ENCODE measurements around the gene MIXL1. TPM values are rescaled to one million over a fixed set of nuclear protein-coding genes. Genes with fewer than 3 reads are reported as not detected.
"Not testable (repeated sequence)": the region's sequence is repeated elsewhere in the genome, so short reads cannot be mapped to it uniquely, and the experiment has no call there.

MIXL1 gene
- total RNA-seq, 4 donors from 2014 or later: not detected

DNA sequence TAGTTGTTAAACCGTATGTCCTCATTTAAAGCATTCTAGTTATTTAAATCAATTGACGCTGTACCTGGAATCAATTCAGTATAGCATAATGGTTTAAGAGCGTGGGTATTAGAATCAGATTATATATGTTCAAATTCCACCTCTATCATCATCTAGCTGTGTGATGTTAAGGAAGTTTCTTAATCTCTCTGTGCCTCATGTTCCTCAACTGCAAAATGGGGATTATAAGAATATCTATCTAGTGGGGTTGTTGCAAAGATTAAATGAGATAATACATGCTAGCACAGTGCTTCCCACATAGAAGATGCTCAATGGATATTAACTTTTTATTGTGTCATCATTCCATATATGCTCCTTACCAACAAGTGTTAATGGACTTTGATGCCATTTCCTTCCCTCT is 16.0 kb downstream of the MIXL1 start:
- TF ChIP-seq, protein P1, sequence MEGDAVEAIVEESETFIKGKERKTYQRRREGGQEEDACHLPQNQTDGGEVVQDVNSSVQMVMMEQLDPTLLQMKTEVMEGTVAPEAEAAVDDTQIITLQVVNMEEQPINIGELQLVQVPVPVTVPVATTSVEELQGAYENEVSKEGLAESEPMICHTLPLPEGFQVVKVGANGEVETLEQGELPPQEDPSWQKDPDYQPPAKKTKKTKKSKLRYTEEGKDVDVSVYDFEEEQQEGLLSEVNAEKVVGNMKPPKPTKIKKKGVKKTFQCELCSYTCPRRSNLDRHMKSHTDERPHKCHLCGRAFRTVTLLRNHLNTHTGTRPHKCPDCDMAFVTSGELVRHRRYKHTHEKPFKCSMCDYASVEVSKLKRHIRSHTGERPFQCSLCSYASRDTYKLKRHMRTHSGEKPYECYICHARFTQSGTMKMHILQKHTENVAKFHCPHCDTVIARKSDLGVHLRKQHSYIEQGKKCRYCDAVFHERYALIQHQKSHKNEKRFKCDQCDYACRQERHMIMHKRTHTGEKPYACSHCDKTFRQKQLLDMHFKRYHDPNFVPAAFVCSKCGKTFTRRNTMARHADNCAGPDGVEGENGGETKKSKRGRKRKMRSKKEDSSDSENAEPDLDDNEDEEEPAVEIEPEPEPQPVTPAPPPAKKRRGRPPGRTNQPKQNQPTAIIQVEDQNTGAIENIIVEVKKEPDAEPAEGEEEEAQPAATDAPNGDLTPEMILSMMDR (IDR thresholded peaks at IDR 0.05): no peak
- no peak for TF ChIP-seq POLR2A (IDR thresholded peaks at IDR 0.05; ENCODE audit: low read depth)
- no peak for TF ChIP-seq POLR2AphosphoS5 (IDR thresholded peaks at IDR 0.05)
- peaks cover 0 to 21% (median 10%) of the 10 kb centered on the region in 4 donors for H3K36me3 ChIP-seq
- H3K9me3 ChIP-seq: no peaks in the 10 kb centered on the region
- intact Hi-C loops (cut with DNase I): no loop called here
- H3K27me3 ChIP-seq: no peaks in the 10 kb centered on the region
- DNase-seq (ENCODE audit: extremely low spot score): no peak
- no peak overlapping the region for H3K27ac ChIP-seq (replicated peaks in 1 of 4)
- 96% methylated on average over 3 of the region's 3 CpGs for WGBS
- no peaks in the 10 kb centered on the region for H3K4me1 ChIP-seq
- no peak overlapping the region for H3K4me3 ChIP-seq

DNA sequence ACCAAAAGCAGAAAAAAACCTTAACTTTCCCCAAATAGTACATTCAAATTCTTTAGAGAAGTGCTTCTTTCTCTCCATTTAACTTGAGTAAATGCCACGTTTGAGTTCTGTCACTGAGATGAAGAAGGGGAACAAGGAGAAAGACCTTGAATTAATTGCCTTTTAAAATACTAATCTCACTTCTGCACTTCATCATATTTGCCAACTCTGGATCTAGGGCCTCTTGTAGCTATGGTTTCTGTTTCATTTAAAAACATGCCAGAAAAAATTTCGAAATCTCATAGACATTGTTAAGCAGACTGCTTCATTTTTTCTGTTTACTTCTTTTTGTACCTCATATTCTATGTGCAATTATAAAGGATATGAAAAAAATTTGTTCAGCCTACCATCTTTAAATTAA is 24.6 kb downstream of the MIXL1 start:
- peaks cover 0 to 20% (median 6%) of the 10 kb centered on the region in 4 donors for H3K36me3 ChIP-seq
- TF ChIP-seq EP300 (IDR thresholded peaks at IDR 0.05) (no peak), POLR2AphosphoS5 (IDR thresholded peaks at IDR 0.05) (no peak), POLR2A (IDR thresholded peaks at IDR 0.05; ENCODE audit: low read depth) (no peak)
- TF ChIP-seq, protein P1 (IDR thresholded peaks at IDR 0.05): no peak
- WGBS: 23% methylated on average over 2 of the region's 2 CpGs
- H3K27me3 ChIP-seq: no peaks in the 10 kb centered on the region
- H3K9me3 ChIP-seq: no peaks in the 10 kb centered on the region
- intact Hi-C loops (cut with DNase I): no loop called here
- H3K4me3 ChIP-seq: no peak overlapping the region
- DNase-seq (ENCODE audit: extremely low spot score): no peak
- peak overlapping the region in 3 of 4 donors; percentile 6 to 41 (median 36) for H3K27ac ChIP-seq (replicated peaks in 1 of 4)
- H3K4me1 ChIP-seq: peaks cover 0 to 11% (median 9%) of the 10 kb centered on the region in 4 donors

DNA sequence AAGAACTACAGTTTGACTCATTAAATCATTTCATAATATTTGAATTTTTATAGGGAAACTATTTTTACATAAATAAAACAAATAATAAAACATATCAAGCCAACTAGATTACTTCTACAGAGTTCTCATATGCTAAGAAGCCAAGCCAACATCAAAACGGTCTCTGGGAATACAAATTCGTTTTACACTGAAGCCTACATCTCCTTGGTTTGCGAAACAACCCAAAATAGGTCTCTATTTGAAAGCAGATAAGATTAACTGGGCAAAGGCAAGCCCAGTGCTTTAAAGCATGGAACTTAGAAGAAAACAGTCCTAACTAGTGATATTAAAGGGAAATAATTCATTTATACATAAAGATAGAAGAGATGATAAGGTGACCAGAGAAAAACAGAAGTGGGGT is 25.3 kb downstream of the MIXL1 start:
- no peak overlapping the region for H3K4me3 ChIP-seq
- H3K4me1 ChIP-seq: peaks cover 0 to 11% (median 9%) of the 10 kb centered on the region in 4 donors
- TF ChIP-seq POLR2AphosphoS5 (IDR thresholded peaks at IDR 0.05) (no peak), POLR2A (IDR thresholded peaks at IDR 0.05; ENCODE audit: low read depth) (no peak), EP300 (IDR thresholded peaks at IDR 0.05) (no peak)
- TF ChIP-seq, protein P1 (IDR thresholded peaks at IDR 0.05): no peak
- WGBS: 65% methylated on average over 3 of the region's 3 CpGs
- intact Hi-C loops (cut with DNase I): no loop called here
- H3K27ac ChIP-seq (replicated peaks in 1 of 4): no peak overlapping the region
- no peaks in the 10 kb centered on the region for H3K9me3 ChIP-seq
- DNase-seq (ENCODE audit: extremely low spot score): no peak
- H3K27me3 ChIP-seq: no peaks in the 10 kb centered on the region
- peaks cover 0 to 20% (median 6%) of the 10 kb centered on the region in 4 donors for H3K36me3 ChIP-seq

DNA sequence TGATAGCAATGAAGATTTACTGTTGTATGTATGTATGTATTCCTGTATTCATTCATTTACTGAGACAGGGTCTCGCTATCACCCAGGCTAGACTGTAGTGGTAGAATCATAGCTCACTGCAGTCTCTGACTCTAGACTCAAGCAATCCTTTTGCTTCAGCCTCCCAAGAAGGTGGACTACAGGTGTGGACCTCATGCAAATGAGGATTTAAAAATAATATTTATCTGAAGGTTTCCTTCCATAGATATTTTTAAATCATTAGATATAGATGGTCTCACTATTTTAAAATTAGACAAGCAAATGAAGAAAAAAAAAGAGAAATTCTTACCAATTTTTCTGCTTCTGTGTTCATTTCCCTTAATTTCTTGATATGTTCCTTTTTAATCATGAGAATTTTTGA is 27.0 kb downstream of the MIXL1 start:
- Histone ChIP-seq H3K36me3 (peaks cover 0 to 15% (median 6%) of the 10 kb centered on the region in 4 donors), H3K9me3 (no peaks in the 10 kb centered on the region), H3K4me3 (no peak overlapping the region), H3K27ac (replicated peaks in 1 of 4) (no peak overlapping the region), H3K27me3 (no peaks in the 10 kb centered on the region), H3K4me1 (peaks cover 0 to 11% (median 9%) of the 10 kb centered on the region in 4 donors)
- 94% methylated on average over 1 of the region's 1 CpG for WGBS
- no peak for DNase-seq (ENCODE audit: extremely low spot score)
- intact Hi-C loops (cut with DNase I): no loop called here
- TF ChIP-seq POLR2A (IDR thresholded peaks at IDR 0.05; ENCODE audit: low read depth) (no peak), EP300 (IDR thresholded peaks at IDR 0.05) (no peak), POLR2AphosphoS5 (IDR thresholded peaks at IDR 0.05) (no peak)
- TF ChIP-seq, protein P1 (IDR thresholded peaks at IDR 0.05): no peak

DNA sequence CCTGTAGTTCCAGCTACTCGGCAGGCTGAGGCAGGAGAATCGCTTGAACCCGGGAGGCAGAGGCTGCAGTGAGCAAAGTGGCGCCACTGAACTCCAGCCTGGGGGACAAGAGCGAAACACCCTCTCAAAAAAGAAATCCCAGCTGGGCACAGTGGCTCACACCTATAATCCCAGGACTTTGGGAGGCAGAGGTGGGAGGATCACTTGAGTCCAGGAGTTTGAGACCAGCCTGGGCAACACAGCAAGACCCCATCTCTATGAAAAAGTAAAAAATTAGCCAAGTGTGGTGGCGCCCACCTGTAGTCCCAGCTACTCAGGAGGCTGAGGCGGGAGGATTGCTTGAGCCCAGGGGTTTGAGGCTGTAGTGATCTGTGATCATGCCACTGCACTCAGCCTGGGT is 29.4 kb downstream of the MIXL1 start:
- H3K4me1 ChIP-seq; H3K27ac ChIP-seq (replicated peaks in 1 of 4); H3K27me3 ChIP-seq; H3K9me3 ChIP-seq; DNase-seq (ENCODE audit: extremely low spot score); intact Hi-C loops (cut with DNase I); H3K4me3 ChIP-seq: not testable (repeated sequence)
- peaks cover 0 to 20% (median 6%) of the 10 kb centered on the region in 4 donors for H3K36me3 ChIP-seq
- WGBS: 94% methylated on average over 7 of the region's 7 CpGs
